H9 (cell line): Measurements from ENCODE around the gene CRAT. TPM values are rescaled to one million over a fixed set of nuclear protein-coding genes. Genes with fewer than 3 reads are reported as not detected.

ENCODE experiments used
- DNase-seq: peaks from one replicate; pipeline ENCODE4 v3.0.0-alpha.2; 2017
- H2AFZ ChIP-seq: one replicate; pipeline ENCODE4 v1.6.1; 2013; ENCODE audit warnings: mild to moderate bottlenecking, low read length, control low read depth, moderate library complexity
- H2AK5ac ChIP-seq: 2 replicates; pipeline ENCODE4 v1.6.1; 2013; ENCODE audit warnings: low read length, control low read depth, mixed read lengths; ENCODE audit not compliant: insufficient read length
- H2BK120ac ChIP-seq: one replicate; pipeline ENCODE4 v1.6.1; 2013; ENCODE audit warnings: low read depth, mild to moderate bottlenecking, low read length, control low read depth, inconsistent platforms; ENCODE audit not compliant: poor library complexity, severe bottlenecking
- H2BK12ac ChIP-seq: 2 replicates; pipeline ENCODE4 v1.6.1; 2013; ENCODE audit warnings: low read length, control low read depth, mixed read lengths, low read depth; ENCODE audit not compliant: insufficient read length
- H2BK15ac ChIP-seq: 2 replicates; pipeline ENCODE4 v1.6.1; 2013; ENCODE audit warnings: low read depth, low read length, control low read depth
- H2BK20ac ChIP-seq: one replicate; pipeline ENCODE4 v1.6.1; 2013; ENCODE audit warnings: low read depth, mild to moderate bottlenecking, low read length, control low read depth, inconsistent platforms; ENCODE audit not compliant: poor library complexity, severe bottlenecking
- H2BK5ac ChIP-seq: 2 replicates; pipeline ENCODE4 v1.6.1; 2013; ENCODE audit warnings: low read length, control low read depth, mixed read lengths; ENCODE audit not compliant: insufficient read length
- H3K14ac ChIP-seq: 2 replicates; pipeline ENCODE4 v1.6.1; 2013; ENCODE audit warnings: low read length, control low read depth; ENCODE audit not compliant: insufficient read depth
- H3K18ac ChIP-seq: 2 replicates; pipeline ENCODE4 v1.6.1; 2013; ENCODE audit warnings: low read depth, mild to moderate bottlenecking, mixed read lengths, low read length, control low read depth; ENCODE audit not compliant: insufficient read length
- H3K23ac ChIP-seq: 2 replicates; pipeline ENCODE4 v1.6.1; 2013; ENCODE audit warnings: low read length, control low read depth, mixed read lengths, low read depth; ENCODE audit not compliant: insufficient read length
- H3K23me2 ChIP-seq: 2 replicates; pipeline ENCODE4 v1.6.1; 2013; ENCODE audit warnings: low read depth, mild to moderate bottlenecking, mixed read lengths, low read length, control low read depth; ENCODE audit not compliant: insufficient read length, poor library complexity, severe bottlenecking
- H3K27ac ChIP-seq: 2 replicates; pipeline ENCODE4 v1.5.1; 2013; ENCODE audit warnings: low read length, control low read depth, mixed read lengths, low read depth; ENCODE audit not compliant: insufficient read length
- H3K27me3 ChIP-seq: 2 replicates; pipeline ENCODE4 v1.6.1; 2013; ENCODE audit warnings: low read length, control low read depth, inconsistent platforms; ENCODE audit not compliant: insufficient read depth
- H3K4ac ChIP-seq: 2 replicates; pipeline ENCODE4 v1.6.1; 2013; ENCODE audit warnings: low read depth, mild to moderate bottlenecking, control low read depth, inconsistent platforms, low read length, moderate library complexity
- H3K4me1 ChIP-seq: 2 replicates; pipeline ENCODE4 v1.6.1; 2013; ENCODE audit warnings: low read length, control low read depth, inconsistent platforms; ENCODE audit not compliant: insufficient read depth
- H3K4me2 ChIP-seq: 2 replicates; pipeline ENCODE4 v1.6.1; 2013; ENCODE audit warnings: low read length, control low read depth, mixed read lengths; ENCODE audit not compliant: insufficient read length, insufficient read depth
- H3K56ac ChIP-seq: 2 replicates; pipeline ENCODE4 v1.6.1; 2013; ENCODE audit warnings: low read depth, mild to moderate bottlenecking, mixed read lengths, low read length, control low read depth; ENCODE audit not compliant: insufficient read length
- H3K79me1 ChIP-seq: 2 replicates; pipeline ENCODE4 v1.6.1; 2013; ENCODE audit warnings: low read depth, mild to moderate bottlenecking, moderate library complexity, low read length, control low read depth, inconsistent platforms; ENCODE audit not compliant: insufficient read depth, poor library complexity, severe bottlenecking
- H3K79me2 ChIP-seq: 2 replicates; pipeline ENCODE4 v1.6.1; 2013; ENCODE audit warnings: low read length, control low read depth, inconsistent platforms; ENCODE audit not compliant: insufficient read depth
- H3K9ac ChIP-seq: 2 replicates; pipeline ENCODE4 v1.6.1; 2013; ENCODE audit warnings: low read length, control low read depth, mixed read lengths; ENCODE audit not compliant: insufficient read length; ENCODE audit errors: extremely low read depth
- H3K9me3 ChIP-seq: one replicate; pipeline ENCODE4 v1.6.1; 2013; ENCODE audit warnings: low read depth, low read length, inconsistent platforms; ENCODE audit not compliant: control insufficient read depth
- H3T11ph ChIP-seq: one replicate; pipeline ENCODE4 v1.6.1; 2013; ENCODE audit warnings: mild to moderate bottlenecking, low read length, control low read depth, inconsistent platforms
- H4K20me1 ChIP-seq: one replicate; pipeline ENCODE4 v1.6.1; 2013; ENCODE audit not compliant: control insufficient read depth, insufficient read length, insufficient read depth
- H4K5ac ChIP-seq: 2 replicates; pipeline ENCODE4 v1.6.1; 2013; ENCODE audit warnings: low read depth, mild to moderate bottlenecking, mixed read lengths, low read length, control low read depth; ENCODE audit not compliant: insufficient read length
- H4K8ac ChIP-seq: replicated peaks from 2 replicates; pipeline ENCODE4 v1.6.1; 2013; ENCODE audit warnings: low read length, control low read depth, mixed read lengths, low read depth; ENCODE audit not compliant: insufficient read length
- H4K91ac ChIP-seq: 2 replicates; pipeline ENCODE4 v1.6.1; 2013; ENCODE audit warnings: low read depth, mild to moderate bottlenecking, moderate library complexity, mixed read lengths, low read length, control low read depth; ENCODE audit not compliant: insufficient read length
- H3K27ac Mint-ChIP-seq, 3 experiments: 2 replicates in 2 of 3; 3 replicates in 1 of 3; pipeline ENCODE4 v1.8.0; 2020 to 2021; ENCODE audit warnings: mixed read lengths in 3 of 3, mild to moderate bottlenecking in 1 of 3, moderate library complexity in 1 of 3
- H3K27me3 Mint-ChIP-seq: 2 replicates; pipeline ENCODE4 v1.8.0; 2021; ENCODE audit warnings: low read depth, mild to moderate bottlenecking, moderate library complexity, mixed read lengths
- H3K36me3 Mint-ChIP-seq, 3 experiments: 2 replicates in 2 of 3; 3 replicates in 1 of 3; pipeline ENCODE4 v1.8.0; 2020 to 2021; ENCODE audit warnings: low read depth in 3 of 3, mixed read lengths in 3 of 3; ENCODE audit not compliant: insufficient read depth in 1 of 3
- H3K4me1 Mint-ChIP-seq, 2 experiments: 2 replicates each; pipeline ENCODE4 v1.8.0; 2020; ENCODE audit warnings: mixed read lengths in 2 of 2
- H3K4me3 Mint-ChIP-seq, 2 experiments: 2 replicates in 1 of 2; 3 replicates in 1 of 2; pipeline ENCODE4 v1.8.0; 2020 to 2021; ENCODE audit warnings: mild to moderate bottlenecking in 2 of 2, mixed read lengths in 2 of 2, moderate library complexity in 1 of 2
- H3K9me3 Mint-ChIP-seq, 2 experiments: 2 replicates in 1 of 2; 3 replicates in 1 of 2; pipeline ENCODE4 v1.8.0; 2020; ENCODE audit warnings: mild to moderate bottlenecking in 2 of 2, mixed read lengths in 2 of 2, moderate library complexity in 1 of 2
- CTCF ChIP-seq: fragments of 200-600 bp; sonication (generic); conservative IDR thresholded peaks from 3 replicates; pipeline ENCODE4 v1.8.0; 2021; ENCODE audit warnings: antibody characterized with exemption, mild to moderate bottlenecking
- WGBS: extraction: QIAGEN DNeasy Blood & Tissue Kit; methylation state at CpG from one replicate; pipeline ENCODE4 v1.1.7; 2013; ENCODE audit warnings: missing lambda C conversion rate, low lambda C conversion rate, mixed read lengths; ENCODE audit not compliant: insufficient read length; ENCODE audit errors: extremely low coverage; 5-methylcytosine and 5-hydroxymethylcytosine counted together
- total RNA-seq: library from RNA; stranded (reverse); gene quantifications from 2 replicates; pipeline ENCODE4 v1.2.1, GENCODE V29; 2021

The CRAT gene
- total RNA-seq, 1 experiment from 2014 or later = 15.0 TPM

DNA sequence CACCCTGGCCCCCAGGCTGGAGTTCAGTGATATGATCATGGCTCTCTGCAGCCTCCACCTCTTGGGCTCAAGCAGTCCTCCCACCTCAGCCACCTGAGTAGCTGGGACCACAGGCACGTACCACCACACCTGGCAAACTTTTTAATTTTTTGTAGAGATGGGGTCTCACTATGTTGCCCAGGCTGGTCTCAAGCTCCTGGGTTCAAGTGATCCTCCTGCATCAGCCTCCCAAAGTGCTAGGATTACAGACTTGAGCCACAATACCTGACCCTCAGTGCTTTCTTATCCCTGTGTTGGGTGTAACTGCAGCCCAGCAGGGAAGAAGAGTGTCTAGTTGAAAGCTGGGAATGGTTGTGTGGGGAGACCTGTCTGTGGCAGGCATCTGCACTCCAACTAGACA lies 11.5 kb upstream of the CRAT start:
- no peak overlapping the region for H3K14ac ChIP-seq
- H4K20me1 ChIP-seq = no peaks in the 10 kb centered on the region
- H3K27ac ChIP-seq = no peak overlapping the region
- no peaks in the 10 kb centered on the region for H3K23me2 ChIP-seq
- WGBS = no CpG with 5 or more reads among the region's 1 CpG
- TF ChIP-seq CTCF = no peak
- no peak overlapping the region for H3K9ac ChIP-seq
- Mint-ChIP-seq H3K27me3 (no peaks in the 10 kb centered on the region), H3K9me3 (no peaks in the 10 kb centered on the region), H3K36me3 (peaks cover 29 to 61% (median 58%) of the 10 kb centered on the region in 3 experiments; a peak in 6 of 7 replicates), H3K4me1 (peaks cover 11 to 16% of the 10 kb centered on the region in 2 experiments), H3K27ac (0 out of 7 replicates have a peak overlapping the region, but pooled peaks of 1 of the 3 experiments have one; percentile 15), H3K4me3 (no peak overlapping the region)
- H2BK20ac ChIP-seq = no peak overlapping the region
- H2BK5ac ChIP-seq = no peak overlapping the region
- no peak overlapping the region for H2BK15ac ChIP-seq
- H2AK5ac ChIP-seq = no peak overlapping the region
- no peak overlapping the region for H2BK12ac ChIP-seq
- no peaks in the 10 kb centered on the region for H3K79me2 ChIP-seq
- H3T11ph ChIP-seq = no peak overlapping the region
- peaks cover under 1% of the 10 kb centered on the region; the same call in 1 of the 2 replicates for H3K4me1 ChIP-seq
- H3K9me3 ChIP-seq = no peaks in the 10 kb centered on the region
- no peak overlapping the region for H2BK120ac ChIP-seq
- no peak for DNase-seq
- H3K56ac ChIP-seq = no peak overlapping the region
- H4K91ac ChIP-seq = no peak overlapping the region
- no peak overlapping the region for H3K18ac ChIP-seq
- H4K5ac ChIP-seq = no peak overlapping the region
- no peak overlapping the region for H3K4me2 ChIP-seq
- H4K8ac ChIP-seq = no peak overlapping the region
- H3K79me1 ChIP-seq = peaks cover under 1% of the 10 kb centered on the region
- H3K27me3 ChIP-seq = no peaks in the 10 kb centered on the region
- H3K23ac ChIP-seq = no peak overlapping the region
- no peak overlapping the region for H2AFZ ChIP-seq
- no peak overlapping the region for H3K4ac ChIP-seq
